NCI-H1436 (cell line): Measurements from ENCODE around the gene TTC9B.
"Not testable (repeated sequence)": the region's sequence is repeated elsewhere in the genome, so short reads cannot be mapped to it uniquely, and the experiment has no call there.

Source experiments
- DNase-seq: peaks from one replicate; lab custom pipeline; 2025; lab: John Stamatoyannopoulos, UW

Gene TTC9B

GRCh38 chr19:40170303-40170989 is 47.7 kb downstream of the TTC9B start:
- DNase-seq = not testable (repeated sequence)

DNA sequence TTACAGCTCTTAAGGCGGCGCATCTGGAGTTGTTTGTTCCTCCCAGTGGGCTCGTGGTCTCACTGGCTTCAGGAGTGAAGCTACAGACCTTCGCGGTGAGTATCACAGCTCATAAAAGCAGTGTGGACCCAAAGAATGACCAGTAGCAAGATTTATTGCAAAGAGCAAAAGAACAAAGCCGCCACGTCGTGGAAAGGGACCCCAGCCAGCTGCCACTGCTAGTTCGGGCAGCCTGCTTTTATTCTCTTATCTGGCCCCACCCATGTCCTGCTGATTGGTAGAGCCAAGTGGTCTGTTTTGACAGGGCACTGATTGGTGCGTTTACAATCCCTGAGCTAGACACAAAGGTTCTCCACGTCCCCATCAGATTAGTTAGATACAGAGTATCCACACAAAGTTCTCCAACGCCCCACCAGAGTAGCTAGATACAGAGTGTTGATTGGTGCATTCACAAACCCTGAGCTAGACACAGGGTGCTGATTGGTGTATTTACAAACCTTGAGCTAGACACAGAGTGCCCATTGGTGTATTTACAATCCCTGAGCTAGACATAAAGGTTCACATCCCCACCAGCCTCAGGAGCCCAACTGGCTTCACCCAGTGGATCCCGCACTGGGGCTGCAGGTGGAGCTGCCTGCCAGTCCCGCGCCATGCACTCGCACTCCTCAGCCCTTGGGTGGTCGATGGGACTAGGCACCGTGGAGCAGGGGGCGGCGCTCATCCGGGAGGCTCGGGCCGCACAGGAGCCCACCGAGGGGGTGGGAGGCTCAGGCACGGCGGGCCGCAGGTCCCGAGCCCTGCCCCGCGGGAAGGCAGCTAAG is 48.5 kb downstream of the TTC9B start:
- not testable (repeated sequence) for DNase-seq
